PC-3 (cell line): ENCODE results near the gene ADGRG3.

Experiments used
- EZH2 ChIP-seq: fragments of 300-600 bp; sonication (generic); IDR thresholded peaks from one replicate; pipeline ENCODE4 v1.6.1; 2017; ENCODE audit warnings: antibody characterized with exemption, mild to moderate bottlenecking, low read length; ENCODE audit not compliant: unreplicated experiment
- EZH2phosphoT487 ChIP-seq: fragments of 300-600 bp; sonication (generic); IDR thresholded peaks from 2 replicates; pipeline ENCODE4 v1.6.1; 2018; ENCODE audit warnings: mild to moderate bottlenecking, antibody characterized with exemption, low read length, borderline replicate concordance
- TF ChIP-seq, protein P1 (sequence below): fragments of 300-600 bp; sonication (generic); conservative IDR thresholded peaks from 2 replicates; pipeline ENCODE4 v1.5.1; 2017; ENCODE audit warnings: antibody characterized with exemption, low read depth, mild to moderate bottlenecking, low read length

DNA sequence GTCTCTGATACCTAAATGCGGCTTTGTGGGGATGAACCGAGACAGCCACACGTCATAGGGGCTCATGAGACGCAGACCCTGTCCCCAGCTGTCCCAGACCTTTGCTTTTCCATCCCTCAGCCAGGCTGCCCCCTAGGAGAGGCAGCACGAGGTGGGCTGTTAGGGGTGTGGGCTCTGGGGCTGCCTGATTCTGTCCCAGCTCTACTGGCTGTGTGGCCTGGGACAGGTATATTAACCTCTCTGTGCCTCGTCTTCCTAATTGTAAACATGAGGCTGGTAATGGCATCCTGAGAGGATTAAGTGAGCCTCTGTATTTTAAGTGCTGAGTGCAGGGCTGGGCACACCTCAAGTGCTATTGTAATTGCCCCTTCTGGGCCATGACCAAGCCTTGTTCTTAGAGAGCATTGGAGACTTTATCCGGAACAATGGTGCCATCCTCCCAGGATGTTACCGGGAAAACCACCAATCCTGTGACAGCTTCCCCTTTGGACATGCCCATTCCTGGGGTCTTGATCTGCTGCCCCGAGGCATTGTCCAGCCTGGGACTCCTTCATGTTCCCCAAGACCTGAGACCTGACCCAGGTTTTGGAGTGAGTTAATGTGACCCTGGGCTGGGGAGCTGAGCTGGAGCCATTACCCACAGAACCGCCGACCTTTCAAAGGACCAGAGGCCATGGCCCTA is 34.6 kb upstream of the ADGRG3 start:
- TF ChIP-seq, protein P1, sequence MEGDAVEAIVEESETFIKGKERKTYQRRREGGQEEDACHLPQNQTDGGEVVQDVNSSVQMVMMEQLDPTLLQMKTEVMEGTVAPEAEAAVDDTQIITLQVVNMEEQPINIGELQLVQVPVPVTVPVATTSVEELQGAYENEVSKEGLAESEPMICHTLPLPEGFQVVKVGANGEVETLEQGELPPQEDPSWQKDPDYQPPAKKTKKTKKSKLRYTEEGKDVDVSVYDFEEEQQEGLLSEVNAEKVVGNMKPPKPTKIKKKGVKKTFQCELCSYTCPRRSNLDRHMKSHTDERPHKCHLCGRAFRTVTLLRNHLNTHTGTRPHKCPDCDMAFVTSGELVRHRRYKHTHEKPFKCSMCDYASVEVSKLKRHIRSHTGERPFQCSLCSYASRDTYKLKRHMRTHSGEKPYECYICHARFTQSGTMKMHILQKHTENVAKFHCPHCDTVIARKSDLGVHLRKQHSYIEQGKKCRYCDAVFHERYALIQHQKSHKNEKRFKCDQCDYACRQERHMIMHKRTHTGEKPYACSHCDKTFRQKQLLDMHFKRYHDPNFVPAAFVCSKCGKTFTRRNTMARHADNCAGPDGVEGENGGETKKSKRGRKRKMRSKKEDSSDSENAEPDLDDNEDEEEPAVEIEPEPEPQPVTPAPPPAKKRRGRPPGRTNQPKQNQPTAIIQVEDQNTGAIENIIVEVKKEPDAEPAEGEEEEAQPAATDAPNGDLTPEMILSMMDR, result no peak
- TF ChIP-seq EZH2 (no peak), EZH2phosphoT487 (no peak)
